H1 (cell line): ENCODE measurements around the gene KCNJ10. TPM values are rescaled to one million over a fixed set of nuclear protein-coding genes. Genes with fewer than 3 reads are reported as not detected.

Experiments
- ASH2L ChIP-seq: fragments of 200-600, 300-600 bp; sonication (generic); IDR thresholded peaks from one replicate; pipeline ENCODE4 v1.7.1; 2017; ENCODE audit warnings: low read length
- polyA plus RNA-seq, 7 experiments: library from polyadenylated mRNA; depleted of rRNA in 3 of 7; stranded (reverse) in 5 of 7; unstranded in 2 of 7; fragments of >200 nt in 5 of 7; fragments of 200-250 nt in 2 of 7; gene quantifications; 1 replicate in 5 of 7; 2 replicates in 1 of 7; 4 replicates in 1 of 7; pipeline versions ENCODE4 v1.2.1 to v1.2.3, GENCODE V29; 2011 to 2013; ENCODE audit warnings: missing spikeins in 2 of 7, mixed read lengths in 2 of 7
- total RNA-seq: library from RNA; stranded (reverse); fragmentation: NEBNext Ultra II Directional; extraction: Animal tissue kit (Norgen Biotek cat#: 25700); gene quantifications from 2 replicates; pipeline ENCODE4 v1.2.1, GENCODE V29; 2021

The KCNJ10 gene
- total and polyA plus RNA-seq, 2 of the 8 experiments (the other 6 are each of a cell fraction or from before 2014, with no cell fraction given) = 1.7 to 2.4 TPM

DNA sequence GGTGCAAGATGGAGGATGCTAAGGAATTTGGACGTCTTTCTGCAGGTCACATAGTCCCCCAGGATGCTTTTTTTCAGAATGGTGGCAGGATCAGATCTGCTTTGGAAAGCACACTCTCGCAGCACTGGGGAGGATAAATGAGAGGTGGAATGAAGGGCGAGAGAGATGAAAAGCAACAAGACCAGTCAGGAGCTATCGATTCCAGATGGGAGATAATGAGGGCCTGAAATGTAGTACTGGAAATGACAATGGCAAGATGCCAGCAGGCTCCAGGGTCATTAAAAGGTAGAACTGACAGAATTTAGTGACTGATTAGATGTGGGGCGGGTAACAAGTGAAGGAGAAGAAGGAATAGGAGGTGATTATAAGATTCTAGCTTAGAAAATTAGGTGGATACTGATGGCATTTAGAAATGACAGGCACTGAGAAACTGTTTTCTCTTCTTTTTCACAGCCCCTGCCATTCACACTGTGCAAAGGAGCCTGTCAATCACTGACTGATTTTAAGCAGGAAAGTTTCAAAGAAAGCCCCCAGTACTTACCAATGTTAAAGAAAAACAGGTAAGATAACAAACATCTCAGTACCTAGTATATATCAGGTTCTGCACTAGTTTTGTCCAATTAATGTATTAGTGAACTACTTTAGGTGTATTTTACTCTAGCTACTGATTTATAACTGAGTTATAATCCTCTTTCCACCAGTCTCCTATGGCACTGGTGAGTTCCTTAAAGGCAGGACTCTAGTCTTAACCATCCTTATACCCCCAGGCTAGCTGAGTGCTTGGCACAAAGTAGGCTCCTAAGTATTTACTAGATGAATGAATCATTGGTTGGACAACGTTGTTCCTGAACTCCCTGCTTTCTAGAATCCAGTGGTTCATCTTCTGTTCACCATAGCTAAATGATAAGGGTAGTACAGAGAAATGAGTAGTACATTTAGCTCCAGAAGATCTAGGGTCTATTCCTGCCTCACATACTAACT is 47.3 kb downstream of the KCNJ10 start (continued):
- TF ChIP-seq ASH2L = no peak
- TF ChIP-seq, all 59 proteins: peak for 0
